Measurements from ENCODE around the gene KDM2B. TPM values are rescaled to one million over a fixed set of nuclear protein-coding genes. Genes with fewer than 3 reads are reported as not detected.

KDM2B gene
- total and polyA plus RNA-seq, 2 of the 8 experiments (the other 6 are each of a cell fraction or from before 2014, with no cell fraction given) = 111 to 162 TPM

GRCh38 chr12:121536899-121537813 is 43.7 kb downstream of the KDM2B start:
- H2AFZ ChIP-seq (ENCODE audit: low read length) = no peak overlapping the region

More at GRCh38 chr12:121536899-121537813, 43.7 kb downstream of the KDM2B start:
- H3K23ac ChIP-seq (ENCODE audit: insufficient read length) = no peak overlapping the region
- H3K4me1 ChIP-seq (replicated peaks in 1 of 4; ENCODE audit: control insufficient read depth in 3 of 4, insufficient read depth in 4 of 4, low read length in 3 of 4) = peaks cover 7 to 32% (median 25%) of the 10 kb centered on the region in 4 experiments
- H2BK20ac ChIP-seq (ENCODE audit: low read length) = no peak overlapping the region
- peak overlapping the region; percentile 86 to 95 for H3K4me2 ChIP-seq (ENCODE audit: insufficient read depth in 1 of 2, low read depth in 2 of 2, low read length in 2 of 2)
- no peak overlapping the region for H4K91ac ChIP-seq (replicated peaks; ENCODE audit: insufficient read length, low read length)
- H3K36me3 ChIP-seq (ENCODE audit: control insufficient read depth in 2 of 4, insufficient read depth in 4 of 4, low read length in 3 of 4) = peaks cover 11 to 25% (median 16%) of the 10 kb centered on the region in 4 experiments
- no peak overlapping the region for H2BK5ac ChIP-seq (ENCODE audit: low read depth, low read length)
- peaks cover 43 to 54% of the 10 kb centered on the region in 2 experiments for H4K20me1 ChIP-seq (replicated peaks in 1 of 2; ENCODE audit: control insufficient read depth in 1 of 2, insufficient read depth in 2 of 2, low read length in 2 of 2)
- H3K23me2 ChIP-seq (ENCODE audit: low read depth, low read length) = peaks cover 14% of the 10 kb centered on the region
- H2BK15ac ChIP-seq (ENCODE audit: low read length) = no peak overlapping the region
- H4K8ac ChIP-seq (ENCODE audit: extremely low read depth, insufficient read depth, low read length) = peak overlapping the region; percentile 53; the same call in 1 of the 2 replicates
- POLR2A ChIA-PET (ENCODE audit: partially characterized antibody) = interaction anchor here (1.0 to 40.9 kb wide), 12 partner anchors 9 to 156 kb away, joined by 3 to 793 read pairs (median 6); partner anchors contain the start of genes KDM2B and ORAI1
- H3K27ac ChIP-seq (ENCODE audit: low read depth, low read length) = no peak overlapping the region
- H2BK120ac ChIP-seq (replicated peaks; ENCODE audit: low read depth, low read length) = no peak overlapping the region
- 8% methylated on average over 35 of the region's 73 CpGs; no CpG with 5 or more reads in 1 of the 2 experiments for WGBS, 2 experiments (ENCODE audit: extremely low coverage in 1 of 2, insufficient coverage in 1 of 2, insufficient read length in 1 of 2, insufficient replicate concordance in 2 of 2, low coverage in 1 of 2, low lambda C conversion rate in 2 of 2, missing lambda C conversion rate in 1 of 2)
- no peaks in the 10 kb centered on the region for H3K9me3 ChIP-seq (ENCODE audit: insufficient read depth in 2 of 2, low read depth in 1 of 2, low read length in 1 of 2)
- no peak overlapping the region; the same call in 1 of the 2 replicates for H3K18ac ChIP-seq (ENCODE audit: extremely low read depth, low read length)
- no peak overlapping the region for H2AK5ac ChIP-seq (ENCODE audit: low read depth, low read length)
- no peak overlapping the region for H3K56ac ChIP-seq (replicated peaks; ENCODE audit: insufficient read length, low read depth, low read length)
- no peak overlapping the region for H3K14ac ChIP-seq (ENCODE audit: insufficient read length)
- H3K27me3 ChIP-seq (replicated peaks in 1 of 4; ENCODE audit: control insufficient read depth in 3 of 4, extremely low read depth in 1 of 4, insufficient read depth in 3 of 4, low read length in 3 of 4) = peaks cover 0 to 9% (median 0%) of the 10 kb centered on the region in 4 experiments; a peak in 3 of 7 replicates
- H4K5ac ChIP-seq (ENCODE audit: insufficient read length, low read depth, low read length) = no peak overlapping the region
- CTCF ChIA-PET (ENCODE audit: partially characterized antibody) = interaction anchor here (0.6 to 1.8 kb wide), 3 partner anchors 15 to 58 kb away, joined by 3 to 6 read pairs (median 3); no protein-coding TSS in a partner anchor
- H3K79me1 ChIP-seq (ENCODE audit: low read depth, low read length) = peaks cover 15% of the 10 kb centered on the region
- no peak overlapping the region for H2BK12ac ChIP-seq (ENCODE audit: low read depth, low read length)
- no peak overlapping the region for H3K4ac ChIP-seq (replicated peaks; ENCODE audit: insufficient read length, low read depth, low read length)
- H3K4me3 ChIP-seq (ENCODE audit: extremely low read depth in 1 of 4, insufficient read depth in 2 of 4, low read depth in 3 of 4, low read length in 4 of 4) = peak overlapping the region; percentile 0 to 59 (median 45); a peak in 7 of 8 replicates
- TF ChIP-seq MAX (IDR thresholded peaks at IDR 0.05) (peak; percentile 43), TAF7 (optimal IDR thresholded peaks at IDR 0.05; ENCODE audit: borderline replicate concordance, low read depth, low read length) (no peak), CTCF (IDR thresholded peaks at IDR 0.05; ENCODE audit: control extremely low read depth in 1 of 3, insufficient read depth in 1 of 3, low read depth in 1 of 3, low read length in 3 of 3) (no peak), TBP (IDR thresholded peaks at IDR 0.05; ENCODE audit: low read depth, low read length) (no peak), KDM4A (IDR thresholded peaks at IDR 0.05; ENCODE audit: low read depth, low read length, severe bottlenecking) (peak; percentile 9), RAD21 (IDR thresholded peaks at IDR 0.05 in 1 of 2, conservative IDR thresholded peaks at IDR 0.05 in 1 of 2; ENCODE audit: low read depth in 2 of 2, low read length in 2 of 2) (no peak), JUND (IDR thresholded peaks at IDR 0.05; ENCODE audit: low read length) (no peak)
- peak overlapping the region in 1 of 4 experiments; percentile 25; a peak in 1 of 7 replicates for H3K9ac ChIP-seq (replicated peaks in 1 of 4; ENCODE audit: extremely low read depth in 1 of 4, low read depth in 3 of 4, low read length in 3 of 4)
- DNase-seq (ENCODE audit: low read depth in 1 of 2, low spot score in 2 of 2) (peak in 1 of 2 experiments; percentile 78), FAIRE-seq (no peak)
- H3K79me2 ChIP-seq (ENCODE audit: control insufficient read depth in 1 of 2, insufficient read depth in 2 of 2, low read length in 2 of 2) = peaks cover 0 to 33% of the 10 kb centered on the region in 2 experiments; a peak in 2 of 4 replicates
